GM21717 (cell line): ENCODE results near the gene ARL14EPL.
"Not testable (repeated sequence)": the region's sequence is repeated elsewhere in the genome, so short reads cannot be mapped to it uniquely, and the experiment has no call there.

Experiments
- ATAC-seq: cut with Tn5 transposase; IDR thresholded peaks from one replicate; pipeline ENCODE4 v1.9.1; 2021; ENCODE audit warnings: mild to moderate bottlenecking, moderate library complexity; ENCODE audit not compliant: unreplicated experiment

Gene ARL14EPL

DNA sequence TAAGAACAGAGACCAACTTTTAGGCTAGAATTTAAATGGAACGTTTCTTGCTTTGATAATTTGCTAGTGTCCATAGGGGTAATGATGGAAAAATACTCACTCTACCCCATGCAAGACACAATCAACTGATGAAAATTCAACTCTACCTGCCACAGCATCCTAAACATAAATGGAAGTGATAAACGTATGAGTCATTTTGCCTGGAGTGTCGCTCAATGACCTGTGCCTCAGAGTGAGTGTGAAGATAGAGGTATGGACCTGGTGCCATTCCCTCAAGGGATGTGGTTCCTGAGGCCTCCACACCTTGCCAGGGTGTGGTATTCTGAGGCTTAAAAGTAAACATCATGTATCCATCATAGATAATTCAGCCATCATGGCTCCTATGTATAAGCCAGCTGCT is 14.0 kb downstream of the ARL14EPL start:
- ATAC-seq, result no peak

DNA sequence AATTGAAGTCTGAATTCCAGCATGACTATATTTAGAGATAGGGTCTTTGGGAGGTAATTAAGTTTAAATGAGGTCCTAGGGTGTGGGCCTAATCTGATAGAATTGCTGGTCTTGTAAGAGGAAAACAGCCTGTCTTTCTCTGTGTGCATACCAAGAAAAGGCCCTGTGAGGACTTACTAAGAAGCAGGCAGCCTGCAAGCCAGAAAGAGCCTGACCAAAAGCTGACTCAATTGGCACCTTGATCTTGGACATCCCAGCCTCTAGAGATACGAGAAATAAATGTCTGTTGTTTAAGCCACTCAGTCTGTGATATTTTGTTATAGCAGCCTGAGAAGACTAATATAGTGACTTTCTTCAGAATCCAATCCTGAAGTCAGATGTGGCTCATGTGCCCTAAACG is 14.6 kb downstream of the ARL14EPL start:
- ATAC-seq, result no peak

DNA sequence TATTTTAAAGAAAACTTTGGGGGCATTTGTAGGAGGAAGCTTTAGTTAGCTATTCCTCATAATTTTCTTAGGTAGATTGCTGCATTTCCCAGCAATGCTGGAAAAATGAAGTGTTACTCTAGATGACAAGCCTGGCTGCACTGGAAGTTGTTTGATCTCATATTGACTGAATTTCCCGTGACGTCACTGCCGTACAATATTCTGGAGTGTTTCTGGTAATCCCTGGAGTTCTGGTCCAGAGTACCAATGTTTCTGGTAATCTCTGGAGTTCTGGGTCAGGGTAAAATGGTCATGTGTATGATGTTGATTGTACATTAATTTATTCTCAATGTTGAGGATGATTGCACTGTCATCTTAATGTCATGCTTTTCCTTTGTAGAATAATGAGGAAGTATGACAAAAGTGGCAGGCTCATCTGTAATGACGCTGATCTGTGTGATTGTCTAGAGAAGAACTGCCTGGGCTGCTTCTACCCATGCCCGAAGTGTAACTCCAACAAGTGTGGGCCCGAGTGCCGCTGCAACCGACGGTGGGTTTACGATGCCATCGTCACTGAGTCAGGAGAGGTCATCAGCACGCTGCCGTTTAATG is 26.2 kb downstream of the ARL14EPL start:
- no peak for ATAC-seq

DNA sequence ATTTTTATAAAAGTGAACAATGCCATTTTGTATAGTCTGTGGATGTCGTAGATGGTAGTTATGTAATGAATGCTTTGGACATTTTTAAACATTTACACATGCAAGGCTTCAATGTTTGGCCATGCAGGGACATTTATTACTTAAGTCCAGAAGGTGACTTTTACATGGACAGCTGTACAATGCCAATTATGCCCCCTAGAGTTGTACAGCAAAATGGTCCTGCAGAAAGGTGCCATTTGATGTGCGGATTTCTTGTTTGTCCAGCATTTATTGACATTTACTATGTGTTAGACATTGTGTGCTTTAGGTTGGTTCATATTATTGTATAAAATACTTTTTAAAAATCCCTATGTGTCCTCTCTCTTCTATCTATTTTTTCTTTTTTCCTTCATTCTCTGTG is 30.1 kb downstream of the ARL14EPL start:
- no peak for ATAC-seq

DNA sequence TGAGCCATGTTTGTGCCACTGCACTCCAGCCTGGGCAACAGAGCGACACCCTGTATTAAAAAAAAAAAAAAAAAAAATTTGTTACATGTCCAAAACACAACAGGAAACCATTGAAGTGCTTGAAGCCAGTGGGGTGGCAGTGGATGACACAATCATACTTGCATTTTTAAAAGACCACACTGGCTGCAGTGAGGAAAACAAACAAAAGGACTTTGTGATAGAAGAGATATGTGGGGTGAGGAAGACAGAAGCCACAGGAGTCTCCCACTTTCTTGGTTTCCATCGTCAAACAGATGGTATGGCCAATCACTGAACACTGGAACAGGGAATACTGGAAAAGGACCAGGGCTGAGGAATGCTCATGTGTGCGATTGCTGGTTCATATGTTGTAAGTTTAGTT is 31.7 kb downstream of the ARL14EPL start:
- no peak for ATAC-seq

DNA sequence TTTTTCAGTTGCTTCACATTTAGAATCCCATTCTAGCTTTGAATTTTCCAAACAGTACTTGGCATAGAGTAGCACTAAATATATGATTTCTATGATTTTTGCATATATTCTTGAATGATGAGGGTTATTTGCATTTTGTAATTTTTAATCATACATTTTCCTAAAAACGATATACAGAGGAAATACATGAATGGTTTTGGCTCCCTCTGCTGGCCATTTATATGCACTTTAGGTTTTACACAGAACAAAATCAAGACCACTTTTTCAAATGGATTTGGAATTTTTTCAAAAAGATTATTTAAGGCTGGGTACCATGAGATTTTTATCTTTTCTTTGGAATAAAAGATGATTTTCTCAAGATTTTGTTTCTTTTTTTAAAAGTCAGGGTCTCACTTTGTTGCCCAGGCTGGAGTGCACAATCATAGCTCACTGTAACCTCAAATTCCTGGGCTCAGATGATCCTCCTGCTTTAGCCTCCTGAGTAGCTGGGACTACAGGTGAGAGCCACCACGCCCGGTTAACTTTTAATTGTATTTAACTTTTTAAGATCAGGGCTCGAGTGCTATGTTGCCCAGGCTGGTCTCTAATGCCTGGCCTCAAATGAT is 35.9 kb downstream of the ARL14EPL start:
- ATAC-seq, result no peak

DNA sequence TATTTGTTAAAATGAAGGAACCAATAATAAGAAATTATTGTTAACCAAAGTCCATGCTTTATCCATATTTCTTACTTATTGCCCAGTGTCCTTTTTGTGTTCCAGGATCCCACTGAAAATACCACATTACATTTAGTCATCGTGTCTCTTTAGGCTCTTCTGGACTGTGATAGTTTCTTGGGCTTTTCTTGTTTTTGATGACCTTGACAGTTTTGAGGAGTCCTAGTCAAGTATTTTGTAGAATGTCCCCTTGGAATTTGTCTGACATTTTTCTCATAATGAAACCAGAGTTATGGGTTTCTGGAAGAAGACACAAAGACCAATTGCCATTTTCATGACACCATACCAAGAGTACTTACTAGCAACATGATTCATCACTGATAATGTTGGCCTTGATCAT is 38.9 kb downstream of the ARL14EPL start:
- no peak for ATAC-seq

DNA sequence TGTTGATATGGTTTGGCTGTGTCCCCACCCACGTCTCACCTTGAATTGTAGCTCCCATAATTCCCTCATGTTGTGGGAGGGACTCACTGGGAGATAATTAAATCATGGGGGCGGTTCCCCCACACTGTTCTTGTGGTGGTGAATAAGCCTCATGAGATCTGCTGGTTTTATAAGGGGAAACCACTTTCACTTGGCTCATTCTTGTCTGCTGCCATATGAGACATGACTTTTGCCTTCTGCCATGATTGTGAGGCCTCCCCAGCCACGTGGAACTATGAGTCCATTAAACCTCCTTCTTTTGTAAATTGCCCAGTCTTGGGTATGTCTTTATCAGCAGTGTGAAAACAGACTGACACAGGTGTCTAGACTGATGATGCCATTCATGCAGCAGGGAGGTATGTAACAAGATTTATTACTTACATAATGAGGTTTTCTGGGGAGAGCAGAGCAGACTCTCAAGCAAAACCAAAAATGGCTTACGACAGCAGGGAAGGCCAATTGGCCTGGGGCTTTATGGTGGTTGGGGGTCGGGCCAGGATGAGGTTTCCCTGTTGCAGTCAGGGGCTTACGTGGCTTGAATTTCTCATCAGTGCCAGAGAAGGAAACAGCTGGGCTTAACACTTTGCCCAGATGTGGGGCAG is 43.0 kb downstream of the ARL14EPL start:
- ATAC-seq, result no peak

DNA sequence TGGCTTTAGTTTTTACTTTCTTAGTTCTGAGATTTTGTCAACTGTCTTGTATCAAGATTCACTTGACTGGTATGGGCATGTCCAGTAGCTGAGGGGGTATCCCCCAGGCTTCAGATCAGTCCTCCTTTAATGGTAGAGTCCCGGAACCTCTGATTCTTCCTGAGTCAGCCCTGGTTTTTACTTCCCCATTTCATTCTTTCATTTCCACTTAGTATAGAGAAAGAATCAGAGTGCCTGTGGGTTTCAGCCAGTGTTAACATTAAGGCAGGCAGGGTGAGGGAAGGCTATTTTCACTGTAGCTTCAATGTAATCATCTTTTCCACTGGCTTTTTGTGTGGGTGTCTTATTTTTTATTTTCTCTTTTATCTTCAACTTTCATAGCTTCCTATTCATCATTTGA is 44.2 kb downstream of the ARL14EPL start:
- ATAC-seq, result peak; percentile 99

DNA sequence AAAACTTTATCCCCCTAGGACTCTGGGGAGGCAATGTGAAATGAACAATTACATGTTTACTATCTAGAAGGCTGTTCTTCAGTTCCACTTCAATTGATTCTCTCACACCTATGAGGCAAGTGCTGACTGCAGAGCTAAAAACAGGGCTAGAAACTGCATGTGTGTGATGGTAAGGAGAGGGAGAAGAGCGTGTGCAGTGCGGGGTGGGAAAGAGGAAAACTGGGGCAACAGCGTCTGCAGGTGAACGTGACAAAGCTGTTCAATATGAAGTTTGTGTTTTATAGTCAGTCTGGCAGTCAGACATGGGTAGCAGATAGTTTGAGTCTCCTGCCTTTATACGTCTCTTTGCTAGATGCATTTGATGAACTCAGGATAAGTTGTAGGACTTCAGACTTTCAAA is 45.9 kb downstream of the ARL14EPL start:
- ATAC-seq, result no peak

DNA sequence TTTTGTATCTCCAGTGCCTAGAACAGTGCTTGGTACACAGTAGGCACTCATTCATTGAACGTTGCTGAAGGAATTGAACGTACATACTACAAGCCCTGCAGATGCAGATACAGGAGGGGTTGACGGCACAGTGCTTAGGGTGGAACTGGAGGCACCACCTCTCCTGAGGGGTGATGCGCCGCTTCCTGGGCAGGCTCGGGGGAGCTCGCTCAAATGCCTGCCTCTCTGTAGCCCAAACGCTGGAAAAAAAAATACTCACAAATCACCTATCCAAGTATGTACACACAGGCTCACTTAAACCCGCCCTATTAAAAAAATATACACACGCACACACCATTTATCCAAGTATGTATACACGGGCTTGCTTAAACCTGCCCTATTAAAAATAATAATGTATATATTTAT is 52.0 kb downstream of the ARL14EPL start:
- ATAC-seq, result peak; percentile 43

DNA sequence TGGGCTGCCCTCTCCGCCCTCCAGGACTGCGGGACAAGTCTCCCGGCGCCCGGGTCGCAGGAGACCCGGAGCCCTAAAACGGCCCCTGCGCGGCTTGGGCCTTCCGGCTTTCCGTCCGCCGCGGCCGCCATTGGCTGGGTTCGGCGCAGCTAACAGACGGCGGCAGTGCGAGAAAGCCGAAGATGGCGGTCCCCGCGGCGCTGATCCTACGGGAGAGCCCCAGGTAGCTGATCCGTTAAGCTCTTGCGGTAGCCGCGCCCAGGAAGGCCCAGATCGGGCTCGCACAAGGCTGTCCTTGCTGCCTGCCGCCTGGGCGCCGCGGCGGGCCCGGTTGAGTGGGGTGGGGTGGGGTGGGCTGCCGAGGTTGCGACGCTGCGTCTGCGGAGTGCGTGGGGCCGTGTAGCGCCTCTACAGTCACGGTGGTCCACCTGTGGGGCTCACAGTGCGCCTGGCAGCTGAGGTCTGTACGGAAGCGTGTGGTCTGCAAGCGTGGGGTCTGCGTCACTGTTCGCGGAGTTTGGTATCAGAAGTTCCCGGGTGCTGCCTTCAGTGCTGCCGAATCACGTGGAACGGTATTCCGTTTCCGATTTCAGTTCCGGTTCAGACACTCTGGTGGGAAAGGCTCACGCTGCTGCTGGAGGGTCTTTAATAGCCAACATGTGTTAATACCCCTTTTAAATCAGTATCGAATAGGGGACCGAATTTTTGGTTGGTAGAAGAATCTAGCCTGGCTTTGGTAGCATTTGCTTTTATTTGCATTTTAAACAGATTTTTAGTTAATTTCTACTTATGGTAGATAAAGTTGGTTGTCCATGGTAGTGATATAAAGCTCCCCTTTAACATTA is 52.8 kb downstream of the ARL14EPL start, which contains the start of gene COMMD10:
Gene COMMD10, plus strand, starts transcription at position 155 of the 845 bp plus-strand sequence.
- ATAC-seq, result peak; percentile 94

DNA sequence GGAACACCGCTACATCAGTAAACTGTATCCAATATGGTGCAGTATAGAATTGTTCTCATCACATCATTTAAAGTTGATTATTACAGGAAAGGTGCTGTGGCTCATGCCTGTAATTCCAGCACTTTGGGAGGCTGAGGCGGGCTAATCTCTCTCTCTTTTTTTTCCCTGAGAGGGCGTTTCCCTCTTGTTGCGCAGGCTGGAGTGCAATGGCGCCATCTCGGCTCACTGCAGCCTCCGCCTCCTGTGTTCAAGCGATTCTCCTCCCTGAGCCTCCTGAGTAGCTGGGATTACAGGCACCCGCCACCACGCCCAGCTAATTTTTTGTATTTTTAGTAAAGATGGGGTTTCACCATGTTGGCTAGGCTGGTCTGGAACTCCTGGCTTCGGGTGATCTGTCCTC is 54.0 kb downstream of the ARL14EPL start:
- ATAC-seq, result not testable (repeated sequence)

DNA sequence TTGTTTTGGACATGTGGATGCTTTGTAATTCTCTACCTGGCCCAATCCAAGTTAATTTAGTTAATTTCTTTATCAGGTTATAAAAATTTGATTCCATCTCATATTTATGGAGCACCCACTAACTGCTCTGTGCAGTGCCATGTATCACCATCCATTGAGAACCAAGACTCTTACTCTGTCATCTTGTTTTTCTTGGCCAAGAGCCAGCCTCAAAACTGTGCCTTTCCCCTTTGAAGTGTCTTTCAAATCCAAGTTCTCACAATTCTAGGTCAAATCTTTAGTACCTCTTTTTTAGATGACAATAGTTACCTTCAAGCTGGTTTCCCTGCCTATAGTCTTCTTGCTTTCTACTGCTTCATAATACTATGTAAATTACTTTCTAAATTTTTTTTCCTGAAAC is 55.8 kb downstream of the ARL14EPL start:
- ATAC-seq, result no peak

DNA sequence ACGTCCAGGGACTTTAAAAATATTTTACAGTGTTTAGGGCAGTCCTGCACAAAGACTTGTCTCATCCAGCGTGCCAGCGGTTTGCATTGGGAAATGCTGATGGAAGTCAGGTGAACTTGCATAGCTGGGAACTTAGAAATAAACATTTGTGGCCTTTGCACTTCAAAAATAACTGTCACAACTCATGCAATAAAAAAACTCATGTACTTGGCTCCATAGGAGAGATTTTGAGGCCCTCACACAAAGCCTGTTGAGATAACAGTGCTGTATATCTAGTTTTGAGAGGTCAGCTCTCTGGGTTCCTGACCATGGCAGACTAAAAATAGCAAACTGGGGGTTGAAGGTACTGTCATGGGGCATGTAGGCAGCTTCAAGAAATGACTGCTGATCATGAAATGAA is 58.0 kb downstream of the ARL14EPL start:
- ATAC-seq, result no peak

DNA sequence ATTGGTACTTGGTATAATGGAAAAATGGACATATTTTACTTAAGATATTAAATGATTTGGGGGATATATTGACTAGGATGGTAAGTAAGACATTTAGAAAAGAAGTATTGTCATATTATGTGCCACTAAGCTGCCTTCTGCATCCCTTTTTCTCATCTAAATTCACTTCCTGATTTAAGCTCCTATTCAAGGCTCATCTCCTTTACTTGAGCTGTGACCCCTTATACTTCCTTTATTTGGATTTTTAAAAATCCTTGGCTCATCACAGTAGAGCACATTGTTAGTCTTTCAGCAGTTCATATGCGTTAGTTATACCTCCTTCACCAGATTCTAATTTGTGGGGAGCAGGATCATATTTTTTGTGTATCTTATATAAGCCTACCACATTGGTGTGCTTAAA is 59.1 kb downstream of the ARL14EPL start:
- no peak for ATAC-seq

DNA sequence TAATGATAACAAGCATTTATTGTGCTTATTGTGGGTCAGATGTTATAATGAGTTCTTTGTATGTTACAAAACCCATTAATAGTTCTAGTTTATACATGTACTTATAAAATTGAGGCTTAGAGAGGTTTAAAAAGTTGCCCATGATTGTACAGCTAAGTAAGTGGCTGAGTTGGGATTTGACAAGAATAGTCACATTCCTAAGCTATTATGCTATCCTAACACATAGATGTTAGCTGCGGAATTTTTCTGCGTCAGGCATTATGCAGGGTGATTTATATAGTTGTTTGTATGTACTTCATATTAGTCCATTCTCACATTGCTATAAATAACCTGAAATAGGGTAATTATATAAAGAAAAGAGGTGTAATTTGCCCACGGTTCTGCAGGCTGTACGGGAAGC is 65.0 kb downstream of the ARL14EPL start:
- no peak for ATAC-seq

DNA sequence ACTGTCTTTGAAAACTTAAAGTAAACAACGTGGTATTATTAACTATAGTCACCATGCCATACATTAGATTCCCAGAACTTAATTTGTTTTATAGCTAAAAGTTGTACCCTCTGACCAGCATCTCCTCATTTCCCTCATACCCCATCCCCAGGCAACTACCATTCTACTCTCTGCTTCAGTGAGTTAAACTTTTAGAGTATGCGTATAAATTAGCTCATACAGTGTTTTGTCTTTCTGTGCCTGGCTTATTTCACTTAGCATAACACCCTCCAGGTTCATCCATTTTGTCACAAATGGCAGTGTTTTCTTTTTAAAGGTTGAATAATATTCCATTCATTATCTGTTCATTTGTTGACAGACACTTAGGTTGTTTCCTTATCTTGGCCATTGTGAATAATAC is 66.7 kb downstream of the ARL14EPL start:
- no peak for ATAC-seq

DNA sequence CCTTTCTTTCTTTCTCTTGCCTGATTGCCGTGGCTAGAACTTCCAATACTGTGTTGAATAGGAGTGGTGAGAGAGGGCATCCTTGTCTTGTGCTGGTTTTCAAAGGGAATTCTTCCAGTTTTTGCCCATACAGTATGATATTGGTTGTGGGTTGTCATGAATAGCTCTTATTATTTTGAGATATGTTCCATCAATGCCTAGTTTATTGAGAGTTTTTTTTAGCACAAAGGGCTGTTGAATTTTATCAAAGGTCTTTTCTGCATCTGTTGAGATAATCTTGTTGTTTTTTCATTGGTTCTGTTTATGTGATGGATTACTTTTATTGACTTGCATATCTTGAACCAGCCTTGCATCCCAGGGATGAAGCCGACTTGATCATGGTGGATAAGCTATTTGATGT is 72.7 kb downstream of the ARL14EPL start:
- not testable (repeated sequence) for ATAC-seq
